Left renal pelvis (tissue), 4 donors: ENCODE data around the gene GSTT2. TPM values are rescaled to one million over a fixed set of nuclear protein-coding genes. Genes with fewer than 3 reads are reported as not detected.

Source experiments
- polyA plus RNA-seq, 4 donors: library from polyadenylated mRNA; unstranded; fragments of 120-200 nt; gene quantifications; one replicate each; pipeline ENCODE4 v1.2.1, GENCODE V29; 2013; ENCODE audit not compliant: insufficient read length in 4 of 4

Gene GSTT2
- polyA plus RNA-seq, 4 donors: 0.39 to 3.2 (median 1.2) TPM; not detected in 1

Other genes with a start within 250 kb of the GSTT2 start
- gene ZNF70, start 229.0 kb upstream of the GSTT2 start, polyA plus RNA-seq: 1 to 10 TPM; 5.6 to 8.1 (median 7.3) TPM
- gene VPREB3, start 225.7 kb upstream of the GSTT2 start, polyA plus RNA-seq: under 1 TPM; 0.56 to 0.89 (median 0.73) TPM
- gene C22orf15, start 217.1 kb upstream of the GSTT2 start, polyA plus RNA-seq: 1 to 10 TPM; 1.9 to 3.1 (median 2.7) TPM
- gene CHCHD10, start 212.2 kb upstream of the GSTT2 start, polyA plus RNA-seq: 100 to 1,000 TPM in 1 of 4 donors, 10 to 100 TPM in 3; 15.5 to 114 (median 69.2) TPM
- 10 to 100 TPM; 15.2 to 80.6 (median 16.8) TPM for gene MMP11, start 207.3 kb upstream of the GSTT2 start, polyA plus RNA-seq
- gene SMARCB1, start 193.2 kb upstream of the GSTT2 start, polyA plus RNA-seq: 100 to 1,000 TPM; 162 to 205 (median 186) TPM
- 1 to 10 TPM; 3.0 to 5.2 (median 4.7) TPM for gene DERL3, start 141.1 kb upstream of the GSTT2 start, polyA plus RNA-seq
- 10 to 100 TPM; 13.8 to 51.6 (median 28.8) TPM for gene SLC2A11, start 122.3 kb upstream of the GSTT2 start, polyA plus RNA-seq
- 100 to 1,000 TPM; 137 to 326 (median 165) TPM for gene MIF, start 85.8 kb upstream of the GSTT2 start, polyA plus RNA-seq
- 10 to 100 TPM in 2 of 4 donors, 1 to 10 TPM in 2; 4.7 to 27.6 (median 10.8) TPM for gene GSTT2B, start 18.9 kb upstream of the GSTT2 start, polyA plus RNA-seq
- gene DDTL, start 13.2 kb upstream of the GSTT2 start, polyA plus RNA-seq: 1 to 10 TPM; 3.9 to 8.7 (median 6.9) TPM
- 10 to 100 TPM; 34.8 to 80.2 (median 66.9) TPM for gene DDT, start 5.7 kb upstream of the GSTT2 start, polyA plus RNA-seq
- gene GSTT4, start 25.3 kb downstream of the GSTT2 start, polyA plus RNA-seq: not detected
- gene CABIN1, start 31.2 kb downstream of the GSTT2 start, polyA plus RNA-seq: 10 to 100 TPM; 43.5 to 63.8 (median 52.0) TPM
- 10 to 100 TPM in 2 of 4 donors, 1 to 10 TPM in 2; 1.7 to 21.5 (median 10.7) TPM for gene SUSD2, start 201.4 kb downstream of the GSTT2 start, polyA plus RNA-seq